SK-N-SH (cell line): ENCODE data around the gene GPR17. TPM values are rescaled to one million over a fixed set of nuclear protein-coding genes. Genes with fewer than 3 reads are reported as not detected.

ENCODE experiments used
- CTCF ChIA-PET: fragments of 300-600, 350-600 bp; formaldehyde crosslinking; extraction: SDS; loops from one replicate; lab custom pipeline; 2021; lab: Yijun Ruan, JAX
- POLR2A ChIA-PET: fragments of 350-600 bp; sonication (Branson Sonifier 250); formaldehyde crosslinking; extraction: SDS; loops from one replicate; lab custom pipeline; 2020; ENCODE audit warnings: antibody characterized with exemption, inconsistent platforms; lab: Yijun Ruan, JAX
- DNase-seq: peaks from one replicate; pipeline ENCODE4 v3.0.0; 2012
- H2AFZ ChIP-seq: fragments of 200-600 bp; sonication (generic); 2 replicates; pipeline ENCODE4 v1.8.1; 2016; ENCODE audit warnings: antibody characterized with exemption, mild to moderate bottlenecking, low read depth
- H3F3A ChIP-seq: fragments of 200-600 bp; sonication (generic); replicated peaks from 2 replicates; pipeline ENCODE3; 2016; ENCODE audit warnings: antibody characterized with exemption, mild to moderate bottlenecking; ENCODE audit not compliant: insufficient read depth
- H3K27ac ChIP-seq, 2 experiments: fragments of 200-500 bp in 1 of 2; fragments of 200-600 bp in 1 of 2; sonication (Bioruptor generic) in 1 of 2; sonication (generic), shearing (Covaris generic) in 1 of 2; 2 replicates each; pipeline versions ENCODE4 v1.5.1 to v1.6.1; 2014 to 2016; ENCODE audit warnings: low read depth in 2 of 2, inconsistent platforms in 1 of 2, low read length in 1 of 2, mild to moderate bottlenecking in 1 of 2, mixed read lengths in 1 of 2
- H3K27me3 ChIP-seq: fragments of 200-600 bp; sonication (generic), shearing (Covaris generic); 2 replicates; pipeline ENCODE4 v1.6.1; 2016; ENCODE audit warnings: mixed run types; ENCODE audit not compliant: insufficient read depth
- H3K36me3 ChIP-seq, 2 experiments: fragments of 200-500 bp in 1 of 2; fragments of 200-600 bp in 1 of 2; sonication (Bioruptor generic) in 1 of 2; sonication (generic) in 1 of 2; replicated peaks in 1 of 2; 2 replicates each; pipeline versions ENCODE3 to v1.5.1; 2014 to 2016; ENCODE audit warnings: low read length in 1 of 2, mild to moderate bottlenecking in 1 of 2; ENCODE audit not compliant: insufficient read depth in 2 of 2, control insufficient read depth in 1 of 2
- H3K4me1 ChIP-seq, 2 experiments: fragments of 200-500 bp in 1 of 2; fragments of 200-600 bp in 1 of 2; sonication (Bioruptor generic) in 1 of 2; sonication (generic), shearing (Covaris generic) in 1 of 2; 2 replicates each; pipeline versions ENCODE4 v1.5.1 to v1.6.1; 2014 to 2016; ENCODE audit warnings: low read depth in 1 of 2, low read length in 1 of 2, mixed run types in 1 of 2; ENCODE audit not compliant: insufficient read depth in 2 of 2, control insufficient read depth in 1 of 2
- H3K4me2 ChIP-seq: fragments of 200-600 bp; sonication (generic), shearing (Covaris generic); 2 replicates; pipeline ENCODE4 v1.6.1; 2017; ENCODE audit warnings: mixed run types
- H3K4me3 ChIP-seq, 2 experiments: fragments of 200-500 bp in 1 of 2; fragments of 200-600 bp in 1 of 2; sonication (Bioruptor generic) in 1 of 2; sonication (generic), shearing (Covaris generic) in 1 of 2; 2 replicates each; pipeline versions ENCODE4 v1.5.1 to v1.8.1; 2014 to 2016; ENCODE audit warnings: low read depth in 2 of 2, inconsistent platforms in 1 of 2, low read length in 1 of 2, mild to moderate bottlenecking in 1 of 2, mixed read lengths in 1 of 2, moderate library complexity in 1 of 2
- H3K79me2 ChIP-seq: fragments of 200-600 bp; sonication (generic); 2 replicates; pipeline ENCODE4 v1.8.1; 2017; ENCODE audit warnings: mild to moderate bottlenecking; ENCODE audit not compliant: insufficient read depth
- H3K9ac ChIP-seq: fragments of 200-600 bp; sonication (generic); 2 replicates; pipeline ENCODE4 v1.6.1; 2017; ENCODE audit warnings: mixed run types
- H3K9me2 ChIP-seq: fragments of 200-600 bp; sonication (generic); 2 replicates; pipeline ENCODE4 v1.6.1; 2017; ENCODE audit warnings: mixed run types
- H3K9me3 ChIP-seq: fragments of 200-600 bp; sonication (generic); 2 replicates; pipeline ENCODE4 v1.6.1; 2017; ENCODE audit warnings: mixed run types, mild to moderate bottlenecking, moderate library complexity
- H4K20me1 ChIP-seq: fragments of 200-600 bp; sonication (generic); 2 replicates; pipeline ENCODE4 v1.6.1; 2017; ENCODE audit warnings: mild to moderate bottlenecking, mixed run types; ENCODE audit not compliant: insufficient read depth
- CHD2 ChIP-seq: fragments of 150-350 bp; IDR thresholded peaks from 2 replicates; pipeline ENCODE4 v1.6.1; 2018; ENCODE audit warnings: low read length; ENCODE audit not compliant: partially characterized antibody
- EP300 ChIP-seq, 2 experiments: IDR thresholded peaks; 2 replicates each; pipeline versions ENCODE4 v1.4.0 to v1.6.1; 2012; ENCODE audit warnings: borderline replicate concordance in 1 of 2, low read depth in 1 of 2, low read length in 1 of 2
- EZH2phosphoT487 ChIP-seq: fragments of 200-600 bp; sonication (generic); IDR thresholded peaks from 2 replicates; pipeline ENCODE4 v1.6.1; 2017; ENCODE audit warnings: low read depth, mixed run types, mild to moderate bottlenecking, antibody characterized with exemption, moderate library complexity, borderline replicate concordance
- FOSL2 ChIP-seq: IDR thresholded peaks from 2 replicates; pipeline ENCODE4 v1.4.0; 2012; ENCODE audit warnings: low read depth, mild to moderate bottlenecking, moderate library complexity, borderline replicate concordance
- FOXJ3 ChIP-seq: sonication (generic); formaldehyde crosslinking; IDR thresholded peaks from 2 replicates; pipeline ENCODE4 v1.5.1; 2020; ENCODE audit warnings: mild to moderate bottlenecking, missing genetic modification reagents
- FOXM1 ChIP-seq: IDR thresholded peaks from 2 replicates; pipeline ENCODE4 v1.4.0; 2012; ENCODE audit warnings: low read depth, mild to moderate bottlenecking
- GABPA ChIP-seq: IDR thresholded peaks from 2 replicates; pipeline ENCODE4 v1.4.0; 2012; ENCODE audit warnings: low read depth, mild to moderate bottlenecking
- JUND ChIP-seq: IDR thresholded peaks from 2 replicates; pipeline ENCODE4 v1.4.0; 2012
- MEF2A ChIP-seq: IDR thresholded peaks from 2 replicates; pipeline ENCODE4 v1.4.0; 2012; ENCODE audit warnings: low read depth, borderline replicate concordance
- NFIC ChIP-seq: IDR thresholded peaks from 2 replicates; pipeline ENCODE4 v1.4.0; 2012; ENCODE audit warnings: borderline replicate concordance
- RAD21 ChIP-seq: IDR thresholded peaks from 2 replicates; pipeline ENCODE4 v1.6.1; 2012; ENCODE audit warnings: mild to moderate bottlenecking, low read length
- RCOR1 ChIP-seq: fragments of 150-350 bp; IDR thresholded peaks from 2 replicates; pipeline ENCODE4 v1.6.1; 2017; ENCODE audit warnings: antibody characterized with exemption, low read length
- RFX5 ChIP-seq: IDR thresholded peaks from 2 replicates; pipeline ENCODE4 v1.6.1; 2012; ENCODE audit warnings: mild to moderate bottlenecking, improper control_type of control experiment, low read length
- RXRA ChIP-seq: IDR thresholded peaks from 2 replicates; pipeline ENCODE4 v1.4.0; 2012; ENCODE audit warnings: low read depth, mild to moderate bottlenecking, borderline replicate concordance
- SIN3A ChIP-seq: IDR thresholded peaks from 2 replicates; pipeline ENCODE4 v1.6.1; 2012; ENCODE audit warnings: low read depth, mild to moderate bottlenecking, low read length, moderate library complexity, borderline replicate concordance
- TAF1 ChIP-seq: IDR thresholded peaks from 2 replicates; pipeline ENCODE4 v1.6.1; 2012; ENCODE audit warnings: low read depth, mild to moderate bottlenecking, low read length, moderate library complexity, borderline replicate concordance
- TCF12 ChIP-seq: IDR thresholded peaks from 2 replicates; pipeline ENCODE4 v1.4.0; 2012
- TEAD4 ChIP-seq: IDR thresholded peaks from 2 replicates; pipeline ENCODE4 v1.4.0; 2012; ENCODE audit warnings: mild to moderate bottlenecking, borderline replicate concordance; ENCODE audit not compliant: insufficient read depth
- YY1 ChIP-seq: IDR thresholded peaks from 2 replicates; pipeline ENCODE4 v1.4.0; 2012; ENCODE audit warnings: low read depth, mild to moderate bottlenecking
- WGBS: methylation state at CpG from one replicate; pipeline ENCODE4 v1.1.6; 2017; ENCODE audit warnings: low lambda C conversion rate; 5-methylcytosine and 5-hydroxymethylcytosine counted together
- polyA plus RNA-seq, 3 experiments: library from polyadenylated mRNA; depleted of rRNA; stranded (reverse); fragments of >200 nt; gene quantifications; 2 replicates each; pipeline ENCODE4 v1.2.3, GENCODE V29; 2012
- TF ChIP-seq, protein P1 (sequence below): fragments of 150-350 bp; IDR thresholded peaks from 2 replicates; pipeline ENCODE4 v1.6.1; 2017; ENCODE audit warnings: antibody characterized with exemption, low read length, low read depth, borderline replicate concordance
- TF ChIP-seq, protein P2 (sequence below): IDR thresholded peaks from 2 replicates; pipeline ENCODE4; 2012
- TF ChIP-seq, protein P3 (sequence below): IDR thresholded peaks from 2 replicates; pipeline ENCODE4 v1.4.0; 2012; ENCODE audit warnings: low read depth, borderline replicate concordance

Gene GPR17
- polyA plus RNA-seq, 1 of the 3 experiments (the other 2 are of a cell fraction): 0.03 TPM

DNA sequence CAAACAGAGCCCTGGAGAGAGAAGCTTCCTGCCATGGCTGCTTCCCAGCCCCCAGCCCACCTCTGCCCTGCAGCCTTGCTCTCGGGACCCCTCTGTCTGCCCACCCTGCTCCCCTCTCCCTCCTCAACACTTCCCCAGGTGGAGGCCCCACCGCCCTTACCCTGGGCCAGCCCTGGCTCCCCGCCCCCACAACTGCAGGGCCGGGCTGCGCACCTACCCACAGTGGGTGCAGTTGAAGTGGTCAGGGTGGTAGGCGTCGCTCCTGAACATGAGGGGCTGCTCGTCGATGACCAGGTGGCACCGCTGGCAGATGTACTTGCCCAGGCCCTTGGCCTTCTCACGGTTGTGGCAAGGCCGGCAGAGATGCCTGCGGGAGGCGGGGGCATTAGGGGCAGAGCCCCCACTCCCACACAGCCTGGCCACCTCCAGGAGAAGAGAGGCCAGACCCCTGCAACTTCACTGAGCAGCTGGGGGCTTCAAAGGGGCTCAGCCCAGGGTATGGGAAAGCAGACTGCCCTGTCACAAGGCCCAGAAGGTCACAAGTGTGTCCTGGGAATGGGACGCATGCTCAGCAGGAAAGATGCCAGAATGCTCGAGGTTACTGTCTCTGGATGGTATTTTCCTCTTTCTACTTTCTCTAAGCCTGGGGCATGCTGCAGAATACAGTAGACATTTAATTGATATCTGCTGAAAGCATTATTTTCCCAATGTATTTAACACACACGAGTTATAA lies 3.1 kb upstream of the GPR17 start:
- DNase-seq: no peak
- H3K9ac ChIP-seq: no peak overlapping the region
- peaks cover 3 to 29% of the 10 kb centered on the region in 2 experiments; a peak in 3 of 4 replicates for H3K4me1 ChIP-seq
- no peaks in the 10 kb centered on the region for H3K36me3 ChIP-seq
- H3K27ac ChIP-seq: peak overlapping the region in 1 of 2 experiments; percentile 65; a peak in 1 of 4 replicates
- no peak overlapping the region for H3K4me3 ChIP-seq
- H3K4me2 ChIP-seq: no peak overlapping the region
- ChIA-PET CTCF (no interaction called here), POLR2A (no interaction called here)
- no peaks in the 10 kb centered on the region for H3F3A ChIP-seq
- 81% methylated on average over 10 of the region's 17 CpGs for WGBS
- H2AFZ ChIP-seq: no peak overlapping the region
- no peaks in the 10 kb centered on the region for H3K79me2 ChIP-seq
- H3K9me2 ChIP-seq: no peaks in the 10 kb centered on the region
- no peaks in the 10 kb centered on the region for H3K9me3 ChIP-seq
- no peaks in the 10 kb centered on the region for H4K20me1 ChIP-seq
- H3K27me3 ChIP-seq: no peaks in the 10 kb centered on the region
- TF ChIP-seq EP300 (IDR thresholded peaks at IDR 0.05; ENCODE audit: borderline replicate concordance in 1 of 2, low read depth in 1 of 2, low read length in 1 of 2): no peak
- TF ChIP-seq SIN3A: no peak
- no peak for TF ChIP-seq RFX5
- TF ChIP-seq, protein P1, sequence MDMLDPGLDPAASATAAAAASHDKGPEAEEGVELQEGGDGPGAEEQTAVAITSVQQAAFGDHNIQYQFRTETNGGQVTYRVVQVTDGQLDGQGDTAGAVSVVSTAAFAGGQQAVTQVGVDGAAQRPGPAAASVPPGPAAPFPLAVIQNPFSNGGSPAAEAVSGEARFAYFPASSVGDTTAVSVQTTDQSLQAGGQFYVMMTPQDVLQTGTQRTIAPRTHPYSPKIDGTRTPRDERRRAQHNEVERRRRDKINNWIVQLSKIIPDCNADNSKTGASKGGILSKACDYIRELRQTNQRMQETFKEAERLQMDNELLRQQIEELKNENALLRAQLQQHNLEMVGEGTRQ: no peak
- no peak for TF ChIP-seq TEAD4
- TF ChIP-seq FOXM1: no peak
- no peak for TF ChIP-seq GABPA
- no peak for TF ChIP-seq NFIC
- TF ChIP-seq FOSL2: no peak
- TF ChIP-seq, protein P2, sequence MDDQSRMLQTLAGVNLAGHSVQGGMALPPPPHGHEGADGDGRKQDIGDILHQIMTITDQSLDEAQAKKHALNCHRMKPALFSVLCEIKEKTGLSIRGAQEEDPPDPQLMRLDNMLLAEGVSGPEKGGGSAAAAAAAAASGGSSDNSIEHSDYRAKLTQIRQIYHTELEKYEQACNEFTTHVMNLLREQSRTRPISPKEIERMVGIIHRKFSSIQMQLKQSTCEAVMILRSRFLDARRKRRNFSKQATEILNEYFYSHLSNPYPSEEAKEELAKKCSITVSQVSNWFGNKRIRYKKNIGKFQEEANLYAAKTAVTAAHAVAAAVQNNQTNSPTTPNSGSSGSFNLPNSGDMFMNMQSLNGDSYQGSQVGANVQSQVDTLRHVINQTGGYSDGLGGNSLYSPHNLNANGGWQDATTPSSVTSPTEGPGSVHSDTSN: no peak
- TF ChIP-seq RCOR1: no peak
- TF ChIP-seq RXRA: no peak
- TF ChIP-seq MEF2A: no peak
- no peak for TF ChIP-seq FOXJ3 (CRISPR knock-in tag)
- no peak for TF ChIP-seq JUND
- TF ChIP-seq YY1: no peak

DNA sequence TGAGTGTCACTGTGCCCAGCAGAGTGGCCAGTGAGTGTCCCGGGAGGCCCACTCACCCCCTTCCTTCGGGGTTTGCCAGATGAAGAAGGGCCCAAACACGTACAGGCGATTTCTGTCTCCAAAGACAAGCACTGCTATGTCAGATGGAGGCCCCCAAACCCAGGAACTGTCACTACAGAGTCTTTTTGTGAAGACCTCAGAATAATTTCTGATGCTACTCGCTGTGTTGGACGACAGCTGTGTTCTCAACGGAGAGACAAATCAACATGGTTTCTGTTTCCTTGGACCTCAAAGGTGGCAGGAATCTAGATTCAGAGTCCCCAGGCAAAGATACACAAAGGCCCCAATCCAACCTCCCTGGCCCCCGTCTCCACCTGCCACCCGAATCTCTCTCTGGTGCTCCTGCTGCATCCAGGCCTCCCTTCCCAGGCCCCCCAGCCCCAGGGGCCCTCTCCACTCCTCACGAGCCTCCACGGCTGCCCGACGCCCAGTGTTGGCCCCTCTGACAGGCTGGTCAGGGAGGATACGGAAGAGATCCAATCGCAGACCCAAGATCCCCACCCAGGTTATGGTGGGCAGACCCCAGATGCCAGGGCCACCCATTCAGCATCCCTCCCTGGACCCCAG lies 2.4 kb upstream of the GPR17 start:
- Histone ChIP-seq H4K20me1 (no peaks in the 10 kb centered on the region), H3K9ac (no peak overlapping the region), H3K4me3 (no peak overlapping the region), H3K4me2 (no peak overlapping the region)
- DNase-seq: no peak
- ChIA-PET POLR2A (no interaction called here), CTCF (interaction anchor here (0.9 to 1.3 kb wide), 3 partner anchors 9 to 52 kb away, joined by 3 to 6 read pairs (median 3); no protein-coding TSS in a partner anchor)
- TF ChIP-seq TCF12: no peak
- no peak for TF ChIP-seq EZH2phosphoT487
- no peak for TF ChIP-seq FOXJ3 (CRISPR knock-in tag)
- TF ChIP-seq, protein P3, sequence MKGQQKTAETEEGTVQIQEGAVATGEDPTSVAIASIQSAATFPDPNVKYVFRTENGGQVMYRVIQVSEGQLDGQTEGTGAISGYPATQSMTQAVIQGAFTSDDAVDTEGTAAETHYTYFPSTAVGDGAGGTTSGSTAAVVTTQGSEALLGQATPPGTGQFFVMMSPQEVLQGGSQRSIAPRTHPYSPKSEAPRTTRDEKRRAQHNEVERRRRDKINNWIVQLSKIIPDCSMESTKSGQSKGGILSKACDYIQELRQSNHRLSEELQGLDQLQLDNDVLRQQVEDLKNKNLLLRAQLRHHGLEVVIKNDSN: no peak
- TF ChIP-seq FOXM1: no peak
- TF ChIP-seq RAD21: no peak
- TF ChIP-seq RXRA: no peak
- TF ChIP-seq YY1: no peak
- no peak for TF ChIP-seq MEF2A
- TF ChIP-seq CHD2: no peak
- no peak for TF ChIP-seq TEAD4
- TF ChIP-seq GABPA: no peak
- no peak for TF ChIP-seq RFX5
- no peak for TF ChIP-seq TAF1
- TF ChIP-seq, all 33 proteins: peak for 0
- Histone ChIP-seq H2AFZ (no peak overlapping the region), H3K36me3 (no peaks in the 10 kb centered on the region), H3K79me2 (no peaks in the 10 kb centered on the region), H3K4me1 (peaks cover 0 to 29% of the 10 kb centered on the region in 2 experiments; a peak in 1 of 4 replicates), H3F3A (no peaks in the 10 kb centered on the region), H3K9me3 (no peaks in the 10 kb centered on the region), H3K27ac (peak overlapping the region in 1 of 2 experiments; percentile 39; a peak in 1 of 4 replicates), H3K9me2 (no peaks in the 10 kb centered on the region), H3K27me3 (no peaks in the 10 kb centered on the region)
- 96% methylated on average over 11 of the region's 15 CpGs for WGBS
